ENCODE measurements around the gene NPFF. TPM values are rescaled to one million over a fixed set of nuclear protein-coding genes. Genes with fewer than 3 reads are reported as not detected.
"Not testable (repeated sequence)": the region's sequence is repeated elsewhere in the genome, so short reads cannot be mapped to it uniquely, and the experiment has no call there.

The NPFF gene
- not detected in 2 replicates for total RNA-seq (2014; rRNA removed; shearing (Covaris generic))

- DNase-seq (ENCODE audit: low spot score) = no peak
Observed at GRCh38 chr12:53506881-53507602, at the start of gene NPFF. Gene NPFF, minus strand, starts transcription at chr12:53507484. Its CDS starts 10 bp downstream, at chr12:53507474.

- no peak for DNase-seq (ENCODE audit: low spot score)
Observed at GRCh38 chr12:53552361-53553327, 45.4 kb upstream of the NPFF start.

DNA sequence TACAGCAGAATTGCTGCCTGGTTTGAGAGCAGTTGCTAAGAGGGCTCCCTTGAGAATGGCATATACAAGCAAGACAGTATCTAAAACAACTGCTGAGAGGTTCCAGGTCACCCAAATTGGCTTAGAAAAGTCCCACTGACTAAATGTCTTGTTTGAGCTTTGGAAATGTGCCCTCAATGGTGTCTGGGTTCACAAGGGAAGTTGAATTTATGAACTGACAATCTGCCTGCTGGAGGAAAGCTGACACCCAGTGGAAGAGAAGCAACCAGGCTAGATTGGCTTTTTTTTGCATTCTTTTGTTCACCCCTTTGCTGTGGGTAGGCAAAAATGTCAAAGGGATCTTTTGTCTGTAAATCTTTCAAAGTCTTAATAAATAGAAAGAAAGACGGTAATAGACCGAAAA is 44.6 kb upstream of the NPFF start:
- DNase-seq (ENCODE audit: low spot score) = no peak

DNA sequence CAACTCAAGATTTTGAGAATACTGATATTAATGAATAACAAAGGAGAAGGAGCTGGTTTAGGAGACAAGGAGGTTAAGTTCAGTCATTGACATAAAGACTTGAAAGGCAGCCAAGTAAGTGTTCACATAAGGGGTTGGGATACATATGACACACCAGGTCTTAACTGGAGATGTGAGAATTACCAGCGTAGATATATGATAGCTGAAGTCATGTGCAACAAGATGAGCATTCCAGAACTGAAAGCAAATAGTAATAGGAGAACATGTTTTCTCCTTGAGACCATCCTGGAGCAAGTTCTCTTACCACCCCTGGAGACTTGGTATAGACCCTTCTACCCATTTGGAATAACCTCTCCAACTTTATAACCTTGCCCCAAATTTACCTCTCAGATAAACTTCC is 43.3 kb upstream of the NPFF start:
- no peak for DNase-seq (ENCODE audit: low spot score)

DNA sequence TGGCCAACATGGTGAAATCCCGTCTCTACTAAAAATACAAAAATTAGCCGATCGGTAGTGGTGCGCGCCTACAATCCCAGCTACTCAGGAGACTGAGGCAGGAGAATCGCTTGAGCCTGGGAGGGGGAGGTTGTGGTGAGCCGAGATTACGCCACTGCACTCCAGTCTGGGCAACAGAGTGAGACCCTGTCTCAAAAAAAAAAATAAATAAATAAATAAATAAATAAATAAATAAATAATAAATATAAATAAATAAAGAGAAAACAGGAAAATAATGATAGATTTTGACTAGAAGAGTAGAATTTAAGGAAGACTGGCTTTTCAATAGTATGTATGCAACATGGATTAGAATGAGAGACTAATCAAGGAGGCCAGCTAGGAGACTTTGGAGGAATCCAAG is 42.8 kb upstream of the NPFF start:
- DNase-seq (ENCODE audit: low spot score) = not testable (repeated sequence)

- DNase-seq (ENCODE audit: low spot score) = not testable (repeated sequence)
Observed at GRCh38 chr12:53548354-53548753, 41.1 kb upstream of the NPFF start.

GRCh38 chr12:53543539-53543938 is 36.3 kb upstream of the NPFF start:
- DNase-seq (ENCODE audit: low spot score) = peak; percentile 54

DNA sequence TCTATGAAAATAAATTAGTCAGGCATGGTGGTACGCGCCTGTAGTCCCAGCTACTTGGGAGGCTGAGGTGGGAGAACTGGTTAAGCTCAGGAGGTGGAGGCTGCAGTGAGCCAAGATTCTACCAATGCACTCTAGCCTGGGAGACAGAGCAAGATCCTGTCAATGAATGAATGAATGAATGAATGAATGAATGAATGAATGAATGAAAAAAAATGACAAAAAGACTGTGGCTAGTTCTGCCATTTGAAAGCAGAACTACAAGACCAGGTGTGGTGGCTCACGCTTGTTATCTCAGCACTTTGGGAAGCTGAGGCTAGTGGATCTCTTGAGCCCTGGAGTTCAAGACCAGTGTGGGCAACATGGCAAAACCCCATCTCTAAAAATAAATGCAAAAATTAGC is 32.2 kb upstream of the NPFF start:
- no peak for DNase-seq (ENCODE audit: low spot score)

DNA sequence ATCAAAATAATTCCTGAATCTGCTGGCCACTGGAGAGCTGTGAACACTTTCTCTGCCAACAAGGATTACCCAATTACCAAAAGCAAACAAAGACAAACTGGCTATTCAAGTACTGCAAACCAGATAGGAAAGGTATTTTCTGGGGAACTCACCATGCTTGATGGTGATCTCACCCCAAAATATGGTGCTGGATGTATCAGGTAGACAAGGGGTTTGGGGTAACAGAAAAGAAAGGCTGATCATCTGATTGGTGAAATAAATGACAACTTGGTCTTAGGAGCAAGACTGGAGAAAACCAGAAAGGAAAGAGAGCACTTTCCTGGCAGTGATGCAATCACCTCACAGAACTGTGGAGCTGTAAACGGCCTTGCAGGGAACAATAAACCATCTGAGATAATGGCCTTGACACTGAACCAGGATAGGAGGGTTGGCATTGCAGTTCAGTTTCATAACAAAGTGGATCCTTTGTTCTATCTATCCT is 31.0 kb upstream of the NPFF start:
- peak; percentile 53 for DNase-seq (ENCODE audit: low spot score)

DNA sequence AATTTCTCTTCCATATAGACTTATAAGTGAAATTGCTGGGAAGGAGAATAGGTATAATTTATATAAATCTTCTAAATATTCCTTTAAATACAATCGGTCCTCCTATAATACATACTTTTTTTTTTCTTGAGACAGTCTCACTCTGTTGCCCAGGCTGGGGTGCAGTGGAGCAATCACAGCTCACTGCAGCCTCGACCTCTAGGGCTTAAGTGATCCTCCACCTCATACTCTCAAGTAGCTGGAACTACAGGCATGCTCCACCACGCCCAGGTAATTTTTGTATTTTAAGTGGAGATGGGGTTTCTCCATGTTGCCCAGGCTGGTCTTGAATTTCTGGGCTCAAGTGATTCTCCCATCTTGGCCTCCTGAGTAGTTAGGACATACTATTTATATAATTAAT is 29.7 kb upstream of the NPFF start:
- no peak for DNase-seq (ENCODE audit: low spot score)

DNA sequence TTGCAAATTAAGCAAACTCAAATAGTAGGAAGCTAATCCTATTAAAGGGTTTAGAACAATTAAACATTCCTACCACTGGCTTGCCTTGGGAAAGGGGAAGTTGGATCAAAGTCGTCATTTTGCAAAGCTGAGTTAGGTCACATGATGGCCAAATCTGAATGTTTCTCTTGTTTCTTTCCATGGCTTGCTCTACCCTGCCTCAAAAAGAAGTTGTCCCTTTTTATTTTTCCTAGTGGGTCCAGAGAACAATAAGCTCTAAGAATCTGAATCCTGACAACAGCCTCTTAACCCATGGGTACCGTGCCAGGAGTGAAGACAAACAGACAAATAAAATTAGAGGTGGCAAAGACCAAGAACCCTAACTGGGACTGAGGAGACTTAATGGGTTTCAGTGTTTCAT is 26.2 kb upstream of the NPFF start:
- DNase-seq (ENCODE audit: low spot score) = no peak

DNA sequence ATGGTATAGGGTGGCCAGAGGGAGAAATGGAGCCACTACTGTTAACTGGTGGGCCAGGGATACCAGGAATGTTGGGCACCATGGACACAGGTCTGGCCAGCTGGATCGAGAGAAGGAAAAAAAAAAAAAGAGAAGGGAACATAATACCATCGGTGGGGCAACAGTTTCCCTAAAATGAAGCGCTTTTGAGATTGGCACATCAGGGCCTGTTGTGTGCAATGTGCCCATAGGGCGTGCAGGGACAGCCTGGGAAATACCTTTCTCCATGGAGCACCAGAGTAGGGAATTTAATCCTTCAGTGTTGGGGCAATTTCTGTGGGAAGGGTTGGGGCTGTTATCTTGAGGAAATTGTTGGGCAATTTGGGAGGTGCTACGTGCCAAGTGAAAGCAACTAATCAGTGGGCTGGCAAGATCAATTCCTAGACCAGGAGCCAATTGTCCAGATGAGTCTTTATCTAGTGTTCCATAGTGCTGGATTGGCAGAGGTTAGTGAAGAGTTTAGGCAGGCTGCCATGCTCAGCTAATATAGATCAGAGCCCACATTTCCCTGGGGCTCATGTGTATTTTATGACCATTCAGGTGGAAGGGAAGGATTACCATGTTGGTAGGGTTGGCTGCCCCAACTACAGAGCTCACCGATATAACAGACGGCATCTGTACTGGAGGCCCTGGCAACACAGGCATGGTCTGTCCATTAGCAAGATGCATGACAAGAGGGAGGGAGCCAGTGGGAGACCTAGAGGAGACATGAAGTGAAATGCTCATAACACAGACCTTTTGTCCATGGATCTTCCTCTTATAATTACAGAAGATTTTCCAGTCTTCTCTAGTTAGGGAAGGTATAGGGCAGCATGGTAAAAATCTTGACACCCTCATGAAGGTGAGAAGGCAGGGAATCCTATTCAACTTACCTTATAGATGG is 25.5 kb upstream of the NPFF start:
- DNase-seq (ENCODE audit: low spot score) = no peak

GRCh38 chr12:53532021-53532420 is 24.7 kb upstream of the NPFF start:
- DNase-seq (ENCODE audit: low spot score) = no peak

DNA sequence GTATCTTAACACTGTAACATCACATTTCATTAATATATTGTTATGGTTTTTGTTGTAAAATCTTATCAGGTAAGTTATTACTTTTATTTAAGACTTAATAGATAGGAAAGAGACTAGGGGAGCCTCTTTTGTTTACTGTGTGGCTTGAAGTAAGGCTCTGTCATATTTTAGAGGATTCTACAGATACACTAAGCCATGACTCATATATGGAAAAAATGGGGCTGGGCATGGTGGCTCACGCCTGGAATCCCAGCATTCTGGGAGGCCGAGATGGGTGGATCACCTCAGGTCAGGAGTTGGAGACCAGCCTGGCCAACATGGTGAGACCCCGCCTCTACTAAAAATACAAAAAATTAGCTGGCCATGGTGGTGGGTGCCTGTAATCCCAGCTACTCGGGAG is 23.6 kb upstream of the NPFF start:
- no peak for DNase-seq (ENCODE audit: low spot score)

GRCh38 chr12:53530061-53530460 is 22.8 kb upstream of the NPFF start:
- DNase-seq (ENCODE audit: low spot score) = no peak

DNA sequence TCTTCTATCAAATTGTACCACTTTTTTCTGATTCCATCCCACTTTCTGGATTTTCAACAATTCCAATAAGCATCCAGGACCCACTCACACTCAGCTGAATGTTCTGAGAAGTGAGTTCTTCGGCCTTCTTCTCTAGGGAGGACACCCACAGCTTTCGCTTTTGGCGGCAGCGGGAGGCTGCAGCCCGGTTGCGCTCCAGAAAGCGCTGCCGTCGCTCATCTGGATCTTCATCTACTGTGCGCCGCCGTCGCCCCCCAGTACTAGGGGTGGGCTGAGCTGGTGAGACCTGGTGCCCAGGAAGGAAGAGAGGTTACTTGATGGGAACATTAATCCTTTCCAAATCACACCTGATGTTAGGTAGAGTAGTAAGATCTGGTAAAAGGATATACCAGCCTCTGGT is 17.2 kb upstream of the NPFF start:
- no peak for DNase-seq (ENCODE audit: low spot score)

- DNase-seq (ENCODE audit: low spot score) = no peak
Observed at GRCh38 chr12:53523131-53523530, 15.8 kb upstream of the NPFF start.

DNA sequence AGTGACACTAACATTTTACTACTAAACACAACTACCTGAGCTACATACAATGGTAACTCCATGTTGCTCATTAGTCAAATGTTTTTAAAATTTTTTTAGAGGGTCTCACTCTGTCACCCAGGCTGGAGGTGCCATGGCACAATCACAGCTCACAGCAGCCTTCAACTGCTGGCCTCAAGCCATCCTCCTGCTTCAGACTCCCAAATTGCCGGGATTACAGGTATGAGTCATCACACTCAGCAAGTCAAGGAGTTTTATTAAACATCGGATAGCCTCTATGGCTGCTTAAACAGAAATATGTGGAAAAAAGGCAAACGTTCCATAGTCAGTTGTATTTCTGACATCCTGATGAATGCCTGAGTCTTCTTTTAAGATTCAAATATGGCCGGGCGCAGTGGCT is 11.1 kb upstream of the NPFF start:
- no peak for DNase-seq (ENCODE audit: low spot score)

DNA sequence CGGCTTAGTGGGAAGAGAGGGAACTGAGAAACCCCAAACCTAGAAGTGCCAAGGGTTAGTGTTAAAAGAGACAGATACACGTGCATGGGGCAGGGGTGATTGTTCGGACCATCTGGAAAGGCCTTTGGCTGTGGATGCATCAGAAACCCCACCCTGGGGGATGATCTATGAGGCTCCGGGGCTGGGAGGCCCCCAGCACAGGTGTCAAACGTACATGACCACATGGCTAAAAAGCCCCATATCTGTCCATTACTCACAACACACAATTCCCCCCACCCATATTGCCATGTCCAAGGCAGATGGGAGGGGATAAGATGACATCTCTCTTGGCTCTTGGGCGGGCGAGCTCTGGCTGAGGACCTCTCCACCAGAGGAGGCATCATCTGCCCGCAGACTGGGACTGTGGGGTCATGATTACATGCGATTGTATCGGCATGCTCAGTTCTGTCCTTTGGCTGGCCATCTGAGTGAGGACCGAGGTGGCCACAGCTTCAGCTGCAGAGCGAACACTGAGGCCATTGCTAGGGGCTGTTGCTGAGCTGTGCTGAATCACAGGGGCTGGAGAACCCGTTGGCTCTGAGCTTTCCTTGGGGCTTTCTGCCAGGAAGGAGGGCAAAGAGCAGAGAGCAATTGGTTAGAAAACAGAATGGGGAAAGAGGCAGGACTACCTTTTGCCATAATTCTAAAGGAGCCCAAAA is 9.6 kb upstream of the NPFF start:
- no peak for DNase-seq (ENCODE audit: low spot score)

- no peak for DNase-seq (ENCODE audit: low spot score)
Observed at GRCh38 chr12:53515291-53515680, 8.0 kb upstream of the NPFF start.
